HepG2 (cell line): ENCODE measurements around the gene TYROBP.

Source experiments
- AGO1 ChIP-seq: fragments of 200-400 bp; formaldehyde crosslinking; IDR thresholded peaks from 2 replicates; pipeline ENCODE4 v1.6.1; 2017; ENCODE audit warnings: mild to moderate bottlenecking, low read depth, low read length, moderate library complexity; ENCODE audit not compliant: poor library complexity, severe bottlenecking
- NCOA5 ChIP-seq: sonication (generic); formaldehyde crosslinking; IDR thresholded peaks from 2 replicates; pipeline ENCODE4 v1.4.0; 2020; ENCODE audit warnings: missing genetic modification reagents
- RAD21 ChIP-seq: fragments of 450-650 bp; formaldehyde crosslinking; IDR thresholded peaks from 2 replicates; pipeline ENCODE4 v1.5.0; 2020; ENCODE audit warnings: mild to moderate bottlenecking
- ZNF230 ChIP-seq: sonication (generic); formaldehyde crosslinking; IDR thresholded peaks from 2 replicates; pipeline ENCODE4 v1.4.0; 2020; ENCODE audit warnings: mild to moderate bottlenecking, missing genetic modification reagents
- ZNF350 ChIP-seq: sonication (generic); formaldehyde crosslinking; IDR thresholded peaks from 2 replicates; pipeline ENCODE4 v1.4.0; 2020; ENCODE audit warnings: mild to moderate bottlenecking, low read depth, missing genetic modification reagents, borderline replicate concordance

DNA sequence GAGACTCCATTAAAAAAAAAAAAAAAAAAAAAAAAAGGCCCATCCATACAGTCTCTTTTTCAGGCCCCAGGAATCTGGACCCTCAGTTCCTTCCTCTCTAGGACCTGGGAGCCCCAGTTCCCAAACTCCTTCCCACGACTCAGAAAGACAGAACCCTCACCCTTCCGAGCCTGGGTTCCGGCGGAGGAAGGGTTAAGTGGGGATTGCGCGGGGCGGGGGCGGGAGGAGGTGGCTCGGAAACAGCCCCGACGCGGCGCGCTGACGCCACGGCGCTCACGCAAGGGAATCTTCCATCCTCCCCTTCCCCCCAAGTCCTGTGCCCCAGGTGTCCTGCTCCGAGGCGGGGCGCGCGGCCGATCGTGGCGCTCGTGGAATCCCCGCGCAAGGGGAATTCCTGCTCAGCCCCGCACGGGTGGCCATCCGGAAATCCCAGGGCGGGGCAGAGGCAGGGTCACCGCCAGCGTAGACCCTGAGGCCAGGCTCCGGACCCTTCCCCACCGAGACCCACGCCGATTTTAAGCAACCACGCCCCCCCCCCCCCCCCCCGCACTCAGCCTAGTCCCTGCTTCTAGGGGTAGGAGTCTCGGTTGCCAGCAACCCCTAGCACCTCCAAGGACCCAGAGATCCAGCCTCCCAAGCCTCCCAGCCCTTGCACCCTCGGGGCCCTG, 8.4 kb downstream of the TYROBP start:
- TF ChIP-seq RAD21 (CRISPR knock-in tag) (no peak), AGO1 (no peak), ZNF350 (CRISPR knock-in tag) (no peak), ZNF230 (CRISPR knock-in tag) (no peak), NCOA5 (CRISPR knock-in tag) (no peak)
